ENCODE data around the gene CMTM2.
A peak's percentile ranks its signal among the peaks of the same experiment; 100 is the strongest.

CMTM2 gene

GRCh38 chr16:66578651-66579531, at the start of gene CMTM2:
Gene CMTM2 (plus strand): TSS chr16:66579463. CDS start chr16:66579608, 145 bp downstream.
- no peak for DNase-seq (ENCODE audit: low spot score)

DNA sequence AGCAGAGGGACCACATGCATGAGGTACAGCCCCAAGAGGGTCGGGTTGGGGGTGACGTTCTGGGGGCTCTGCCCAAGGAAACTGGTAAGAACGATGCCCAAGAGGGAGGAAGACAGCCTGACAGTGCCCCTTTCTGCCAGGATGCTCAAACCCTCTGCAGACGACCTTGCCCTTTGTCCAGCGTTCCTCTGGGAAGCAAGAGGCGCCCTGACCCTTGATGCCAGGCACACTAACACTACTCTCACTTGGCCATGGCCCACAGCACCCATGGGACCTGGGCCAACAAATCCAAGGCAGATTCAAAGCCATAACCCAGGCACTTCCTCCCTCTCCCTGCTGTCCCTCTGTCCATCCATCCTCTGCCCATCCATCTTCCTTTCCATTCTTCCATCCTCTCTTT, 49.8 kb upstream of the CMTM2 start:
- DNase-seq (ENCODE audit: low spot score) = no peak

DNA sequence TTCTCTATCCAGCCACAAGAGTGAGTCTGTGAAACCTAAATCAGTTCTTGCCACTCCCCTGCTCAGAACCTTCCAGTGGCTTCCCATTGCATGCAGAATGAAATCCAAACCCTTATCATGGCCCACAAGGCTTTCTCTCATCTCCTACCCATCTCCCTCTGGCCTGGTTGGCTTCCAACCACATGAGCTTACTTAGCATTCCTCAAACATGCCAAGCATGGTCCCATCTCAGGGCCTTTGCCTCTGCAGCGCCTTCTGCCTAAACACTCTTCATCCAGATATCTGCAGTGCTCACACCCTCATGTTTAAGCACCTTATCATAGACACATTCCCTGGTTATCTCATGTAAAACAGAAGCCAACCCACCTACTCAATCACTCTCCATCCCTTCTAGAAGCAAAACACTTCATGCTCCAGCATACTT, 44.9 kb upstream of the CMTM2 start:
- DNase-seq (ENCODE audit: low spot score) = no peak

GRCh38 chr16:66536525-66536924, 42.7 kb upstream of the CMTM2 start:
- DNase-seq (ENCODE audit: low spot score) = no peak

DNA sequence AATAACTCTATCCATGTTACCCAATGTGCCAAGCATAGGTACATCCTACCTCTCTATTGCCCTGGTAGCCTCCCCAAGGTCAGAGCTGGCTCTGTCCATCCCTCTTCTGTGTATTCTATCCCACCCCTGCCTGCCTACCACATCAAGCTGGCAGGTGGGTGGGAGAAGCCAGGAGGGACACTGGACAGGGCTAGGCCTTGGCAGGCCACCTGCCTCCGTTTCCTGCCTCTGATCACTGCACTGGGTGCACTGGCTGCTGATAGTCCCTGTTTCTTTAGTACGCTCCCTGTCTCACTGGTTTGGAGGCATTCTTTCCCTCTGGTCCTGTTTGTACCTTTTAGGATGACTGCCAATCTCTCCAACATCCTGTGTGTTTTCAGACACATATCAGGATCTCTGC, 42.0 kb upstream of the CMTM2 start:
- no peak for DNase-seq (ENCODE audit: low spot score)

DNA sequence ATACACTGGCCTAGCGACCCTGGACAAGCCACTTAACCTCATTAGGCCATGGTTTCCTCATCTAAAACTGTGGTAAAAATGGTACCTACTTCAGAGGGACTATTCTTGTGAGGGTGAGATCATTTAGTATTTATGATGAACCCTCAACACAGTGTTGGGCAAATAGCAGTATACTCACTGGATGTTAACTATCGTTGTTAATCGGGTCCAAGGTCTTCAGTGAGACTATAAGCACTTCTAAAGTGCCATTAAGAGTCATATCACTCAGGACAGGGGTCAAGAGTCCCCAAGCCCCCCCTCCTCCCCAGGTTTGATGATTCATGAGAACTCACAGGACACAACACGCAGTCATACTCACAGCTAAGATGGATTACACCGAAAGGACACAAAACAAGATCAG, 40.4 kb upstream of the CMTM2 start:
- DNase-seq (ENCODE audit: low spot score) = no peak

GRCh38 chr16:66539623-66540469, 39.4 kb upstream of the CMTM2 start:
- DNase-seq (ENCODE audit: low spot score) = no peak

DNA sequence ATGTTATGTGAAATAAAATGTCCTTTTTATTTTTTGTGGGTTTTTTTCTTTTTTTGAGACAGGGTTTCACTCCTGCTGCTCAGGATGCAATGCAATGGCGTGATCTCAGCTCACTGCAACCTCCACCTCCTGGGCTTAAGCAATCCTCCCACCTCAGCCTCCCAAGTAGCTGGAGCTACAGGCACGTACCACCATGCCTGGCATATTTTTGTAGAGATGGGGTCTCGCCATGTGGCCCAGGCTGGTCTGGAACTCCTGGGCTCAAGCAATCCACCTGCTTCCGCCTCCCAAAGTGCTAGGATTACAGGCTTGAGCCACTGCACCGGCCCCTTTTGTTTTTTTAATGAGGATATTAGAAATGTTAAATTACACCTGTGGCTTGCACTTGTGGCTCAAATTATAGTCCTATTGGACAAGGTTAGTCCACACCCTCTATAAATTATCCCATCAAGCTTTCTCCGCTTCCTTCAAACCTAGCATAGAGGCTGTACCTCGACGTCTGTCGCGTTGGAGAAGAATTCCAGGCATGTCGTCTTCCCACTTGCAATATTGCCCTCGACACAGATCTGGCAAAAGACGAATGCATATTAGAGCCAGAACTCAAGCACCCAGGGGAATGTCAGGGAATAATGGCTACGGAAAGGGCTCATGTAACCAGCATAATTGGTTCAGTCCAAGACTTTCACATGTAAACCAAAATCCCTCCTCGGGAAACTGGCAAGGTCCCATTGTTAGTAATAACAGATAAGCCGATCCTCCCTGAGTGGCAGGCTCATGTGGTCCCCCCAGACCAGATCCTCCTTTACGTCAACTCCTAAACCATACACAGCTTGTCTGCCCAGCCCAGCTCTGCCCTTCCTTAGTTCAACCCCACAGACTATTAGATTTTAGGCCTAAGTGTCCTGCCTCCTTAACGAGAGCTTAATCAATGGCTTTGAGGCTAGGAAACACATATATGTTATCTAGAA, 37.6 kb upstream of the CMTM2 start:
- no peak for DNase-seq (ENCODE audit: low spot score)

DNA sequence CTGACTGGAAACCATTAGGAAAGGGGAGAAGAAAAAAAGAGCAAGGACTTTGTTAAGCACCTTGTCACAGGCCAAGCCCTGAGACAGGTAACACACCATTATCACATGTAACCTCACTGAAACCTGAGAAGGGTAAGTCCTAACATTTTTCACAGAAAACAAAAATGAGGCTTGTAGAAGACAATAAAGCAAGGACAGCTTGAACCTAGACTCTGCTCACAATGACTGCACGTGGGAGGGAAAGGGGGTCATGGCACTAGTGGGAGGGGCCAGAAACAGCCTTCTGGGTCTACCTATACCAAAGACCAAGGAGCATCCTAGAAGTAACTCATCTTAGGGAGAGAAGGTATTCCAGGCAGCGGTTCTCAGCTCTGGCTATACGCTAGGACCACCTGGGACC, 36.9 kb upstream of the CMTM2 start:
- DNase-seq (ENCODE audit: low spot score) = no peak

GRCh38 chr16:66543541-66543940, 35.7 kb upstream of the CMTM2 start:
- DNase-seq (ENCODE audit: low spot score) = no peak

DNA sequence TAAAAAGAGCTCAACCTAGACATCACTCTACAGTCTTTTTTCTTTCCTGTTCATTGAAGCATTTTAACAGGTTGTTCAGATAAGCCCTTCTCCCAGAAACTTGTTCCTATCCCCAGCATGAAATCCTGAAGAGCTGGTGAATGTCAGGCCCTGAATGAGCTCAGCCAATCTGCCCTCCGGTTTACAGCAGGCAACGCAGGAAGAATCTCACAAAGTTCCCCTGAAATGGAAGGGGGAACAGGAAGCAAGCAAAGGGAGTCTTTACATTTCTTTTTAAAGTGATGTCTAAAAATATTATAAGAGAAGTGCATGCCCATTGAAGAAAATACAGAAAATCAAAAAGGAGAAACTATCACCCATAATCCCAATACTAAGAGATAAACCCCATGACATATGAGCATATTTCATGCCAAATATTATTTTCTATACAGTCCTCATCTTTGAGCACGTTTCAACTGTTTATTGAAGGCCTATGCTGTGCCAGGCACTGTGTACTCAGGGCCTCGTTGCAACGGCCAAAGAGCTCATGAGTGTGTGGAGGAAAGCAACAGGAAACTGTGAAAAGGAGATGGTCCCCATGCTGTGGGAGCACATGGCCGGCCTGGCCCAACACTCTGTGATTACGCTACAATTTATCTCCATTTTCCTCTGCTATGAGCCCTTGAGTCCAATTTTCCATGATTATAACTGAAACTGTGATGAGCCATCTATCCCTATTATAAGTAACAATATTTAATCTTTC, 35.1 kb upstream of the CMTM2 start:
- no peak for DNase-seq (ENCODE audit: low spot score)

- no peak for DNase-seq (ENCODE audit: low spot score)
Observed at GRCh38 chr16:66547101-66547989, 31.9 kb upstream of the CMTM2 start.

DNA sequence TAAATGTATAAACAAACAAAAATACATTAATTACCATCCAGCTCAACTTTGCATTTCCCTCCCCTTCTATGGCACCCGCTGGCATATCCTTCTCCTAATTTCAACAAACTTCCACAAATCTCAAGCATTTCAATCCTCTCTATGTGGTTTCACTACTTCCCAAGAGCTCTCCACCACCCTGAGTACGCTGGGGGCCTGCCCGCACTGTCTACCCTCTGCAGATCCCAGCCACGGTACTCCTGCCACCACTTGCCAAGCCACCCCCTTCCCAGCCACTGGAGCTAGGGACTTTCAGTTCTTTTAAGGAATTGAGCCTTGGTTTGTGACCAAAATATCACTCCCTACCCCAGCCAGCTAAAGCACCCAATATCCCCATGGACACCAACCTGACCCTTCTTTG, 31.2 kb upstream of the CMTM2 start:
- DNase-seq (ENCODE audit: low spot score) = no peak

- DNase-seq (ENCODE audit: low spot score) = no peak
Observed at GRCh38 chr16:66548868-66549267, 30.4 kb upstream of the CMTM2 start.

- peak; percentile 75 for DNase-seq (ENCODE audit: low spot score)
Observed at GRCh38 chr16:66549284-66550131, 29.8 kb upstream of the CMTM2 start, which contains the start of gene TK2. Gene TK2 (minus strand): TSS chr16:66550122. CDS start chr16:66550061, 61 bp downstream.

- DNase-seq (ENCODE audit: low spot score) = peak; percentile 58
Observed at GRCh38 chr16:66551348-66551759, 27.9 kb upstream of the CMTM2 start.

DNA sequence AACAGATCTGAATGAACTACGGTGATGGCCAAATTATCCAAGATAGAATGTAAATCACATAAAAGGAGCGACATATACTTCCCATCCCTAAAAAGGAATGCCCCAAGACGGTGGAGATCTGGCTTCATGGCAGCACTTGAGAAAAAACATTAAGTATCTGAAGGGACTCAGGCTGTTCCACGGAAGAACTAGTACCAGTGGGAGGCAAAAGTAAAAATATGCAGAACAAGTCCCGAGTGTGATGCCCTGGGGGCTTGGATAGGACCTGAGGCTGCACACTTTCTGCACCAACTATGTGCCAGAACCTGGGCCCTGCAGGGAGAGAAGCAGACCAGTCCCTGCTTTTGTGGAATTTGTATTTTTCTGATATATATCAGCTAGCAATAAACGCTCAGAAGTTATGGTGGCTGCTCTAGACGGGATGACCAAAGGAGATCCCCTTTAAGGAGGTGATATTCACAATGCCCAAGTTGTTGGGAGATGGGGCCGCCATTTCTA, 27.4 kb upstream of the CMTM2 start:
- DNase-seq (ENCODE audit: low spot score) = no peak

- DNase-seq (ENCODE audit: low spot score) = peak; percentile 97
Observed at GRCh38 chr16:66552286-66553177, 26.7 kb upstream of the CMTM2 start, which contains the start of gene CKLF. Gene CKLF (plus strand): TSS chr16:66552576. CDS start chr16:66552716, 140 bp downstream.

Data from D341Med (cell line).